ENCODE data around the gene LETM1. TPM values are rescaled to one million over a fixed set of nuclear protein-coding genes. Genes with fewer than 3 reads are reported as not detected.
A peak's percentile ranks its signal among the peaks of the same experiment; 100 is the strongest.

LETM1 gene
- total and polyA plus RNA-seq, 2 of the 13 experiments (the other 11 are each of a cell fraction or from before 2014, with no cell fraction given): 9.7 to 41.6 TPM

DNA sequence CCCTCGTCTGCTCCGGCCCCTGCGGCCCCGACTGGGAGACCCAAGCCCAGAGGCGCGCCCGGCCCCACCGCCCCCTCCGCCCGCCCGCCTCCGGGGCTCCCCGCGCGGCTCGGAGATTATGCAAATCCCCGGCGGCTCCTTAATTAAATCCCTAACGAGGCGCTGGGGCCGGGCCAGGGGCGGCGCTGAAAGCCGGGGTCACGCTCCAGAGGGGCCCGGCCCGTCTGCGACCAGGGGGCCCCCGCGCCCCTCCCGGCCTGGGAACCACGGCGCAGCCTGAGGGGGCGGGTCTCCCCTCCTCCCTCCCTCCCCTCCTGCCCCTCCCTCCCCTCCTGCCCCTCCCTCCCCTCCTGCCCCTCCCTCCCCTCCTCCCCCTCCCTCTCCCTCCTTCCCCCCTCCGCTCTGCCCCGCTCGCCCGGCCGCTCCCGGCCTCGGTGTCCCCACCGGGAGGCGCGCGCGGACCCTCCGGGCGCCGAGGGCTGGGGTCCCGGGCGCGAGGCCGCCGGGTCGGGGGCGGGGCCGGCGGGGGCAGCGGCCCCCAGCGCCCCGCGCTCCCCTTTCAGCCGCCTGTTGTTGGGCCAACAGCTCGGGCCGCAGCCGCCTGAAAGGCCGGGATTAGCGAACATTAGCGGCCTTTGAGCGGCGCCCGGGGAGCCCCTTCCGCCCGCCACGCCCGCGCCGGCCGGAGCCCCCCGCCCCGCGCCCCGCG, 88.7 kb downstream of the LETM1 start (continued):
- TF ChIP-seq TCF12 (IDR thresholded peaks at IDR 0.05) (no peak), TCF12 (CRISPR knock-in tag; IDR thresholded peaks at IDR 0.05) (peak; percentile 13; the same call in 1 of the 2 replicates), MED8 (CRISPR knock-in tag; IDR thresholded peaks at IDR 0.05; ENCODE audit: insufficient replicate concordance) (no peak), ZBTB38 (CRISPR knock-in tag; IDR thresholded peaks at IDR 0.05) (no peak), ZNF569 (CRISPR knock-in tag; IDR thresholded peaks at IDR 0.05; ENCODE audit: borderline replicate concordance) (no peak), ZNF816 (CRISPR knock-in tag; IDR thresholded peaks at IDR 0.05; ENCODE audit: borderline replicate concordance) (no peak), ZNF343 (CRISPR knock-in tag; IDR thresholded peaks at IDR 0.05) (no peak), KMT2A (CRISPR knock-in tag; IDR thresholded peaks at IDR 0.05) (no peak), EP300 (IDR thresholded peaks at IDR 0.05; ENCODE audit: low read depth in 2 of 2, low read length in 2 of 2) (peak in 1 of 2 experiments; percentile 18; a peak in 1 of 4 replicates), EP300 (CRISPR knock-in tag; IDR thresholded peaks at IDR 0.05; ENCODE audit: borderline replicate concordance) (no peak), ZNF615 (CRISPR knock-in tag; IDR thresholded peaks at IDR 0.05; ENCODE audit: borderline replicate concordance) (no peak), KDM2A (CRISPR knock-in tag; IDR thresholded peaks at IDR 0.05; ENCODE audit: borderline replicate concordance, low read depth) (peak; percentile 2; the same call in 1 of the 2 replicates), PAWR (CRISPR knock-in tag; IDR thresholded peaks at IDR 0.05; ENCODE audit: borderline replicate concordance) (no peak), YEATS4 (CRISPR knock-in tag; IDR thresholded peaks at IDR 0.05; ENCODE audit: borderline replicate concordance) (0 out of 2 replicates have a peak, but pooled peaks have one; percentile 3), NR2F2 (IDR thresholded peaks at IDR 0.05; ENCODE audit: borderline replicate concordance, low read depth) (no peak), ZNF703 (CRISPR knock-in tag; IDR thresholded peaks at IDR 0.05; ENCODE audit: borderline replicate concordance) (no peak), HNRNPK (IDR thresholded peaks at IDR 0.05; ENCODE audit: low read depth, low read length, poor library complexity, severe bottlenecking) (peak; percentile 99), ZNF577 (CRISPR knock-in tag; IDR thresholded peaks at IDR 0.05; ENCODE audit: borderline replicate concordance, low read depth) (no peak), HNF4A (CRISPR knock-in tag; IDR thresholded peaks at IDR 0.05) (no peak), RARA (CRISPR knock-in tag; IDR thresholded peaks at IDR 0.05) (0 out of 2 replicates have a peak, but pooled peaks have one; percentile 11), ZNF264 (CRISPR knock-in tag; IDR thresholded peaks at IDR 0.05) (no peak), SPEN (CRISPR knock-in tag; IDR thresholded peaks at IDR 0.05; ENCODE audit: low read depth) (no peak; the same call in 1 of the 2 replicates), ZSCAN22 (CRISPR knock-in tag; IDR thresholded peaks at IDR 0.05) (no peak)
- TF ChIP-seq, protein P1, sequence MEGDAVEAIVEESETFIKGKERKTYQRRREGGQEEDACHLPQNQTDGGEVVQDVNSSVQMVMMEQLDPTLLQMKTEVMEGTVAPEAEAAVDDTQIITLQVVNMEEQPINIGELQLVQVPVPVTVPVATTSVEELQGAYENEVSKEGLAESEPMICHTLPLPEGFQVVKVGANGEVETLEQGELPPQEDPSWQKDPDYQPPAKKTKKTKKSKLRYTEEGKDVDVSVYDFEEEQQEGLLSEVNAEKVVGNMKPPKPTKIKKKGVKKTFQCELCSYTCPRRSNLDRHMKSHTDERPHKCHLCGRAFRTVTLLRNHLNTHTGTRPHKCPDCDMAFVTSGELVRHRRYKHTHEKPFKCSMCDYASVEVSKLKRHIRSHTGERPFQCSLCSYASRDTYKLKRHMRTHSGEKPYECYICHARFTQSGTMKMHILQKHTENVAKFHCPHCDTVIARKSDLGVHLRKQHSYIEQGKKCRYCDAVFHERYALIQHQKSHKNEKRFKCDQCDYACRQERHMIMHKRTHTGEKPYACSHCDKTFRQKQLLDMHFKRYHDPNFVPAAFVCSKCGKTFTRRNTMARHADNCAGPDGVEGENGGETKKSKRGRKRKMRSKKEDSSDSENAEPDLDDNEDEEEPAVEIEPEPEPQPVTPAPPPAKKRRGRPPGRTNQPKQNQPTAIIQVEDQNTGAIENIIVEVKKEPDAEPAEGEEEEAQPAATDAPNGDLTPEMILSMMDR (CRISPR knock-in tag; IDR thresholded peaks at IDR 0.05): peak; percentile 33; the same call in 1 of the 2 replicates
- TF ChIP-seq, protein P2, sequence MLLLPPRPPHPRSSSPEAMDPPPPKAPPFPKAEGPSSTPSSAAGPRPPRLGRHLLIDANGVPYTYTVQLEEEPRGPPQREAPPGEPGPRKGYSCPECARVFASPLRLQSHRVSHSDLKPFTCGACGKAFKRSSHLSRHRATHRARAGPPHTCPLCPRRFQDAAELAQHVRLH (CRISPR knock-in tag; IDR thresholded peaks at IDR 0.05; ENCODE audit: borderline replicate concordance, low read depth): no peak
- TF ChIP-seq, protein P3, sequence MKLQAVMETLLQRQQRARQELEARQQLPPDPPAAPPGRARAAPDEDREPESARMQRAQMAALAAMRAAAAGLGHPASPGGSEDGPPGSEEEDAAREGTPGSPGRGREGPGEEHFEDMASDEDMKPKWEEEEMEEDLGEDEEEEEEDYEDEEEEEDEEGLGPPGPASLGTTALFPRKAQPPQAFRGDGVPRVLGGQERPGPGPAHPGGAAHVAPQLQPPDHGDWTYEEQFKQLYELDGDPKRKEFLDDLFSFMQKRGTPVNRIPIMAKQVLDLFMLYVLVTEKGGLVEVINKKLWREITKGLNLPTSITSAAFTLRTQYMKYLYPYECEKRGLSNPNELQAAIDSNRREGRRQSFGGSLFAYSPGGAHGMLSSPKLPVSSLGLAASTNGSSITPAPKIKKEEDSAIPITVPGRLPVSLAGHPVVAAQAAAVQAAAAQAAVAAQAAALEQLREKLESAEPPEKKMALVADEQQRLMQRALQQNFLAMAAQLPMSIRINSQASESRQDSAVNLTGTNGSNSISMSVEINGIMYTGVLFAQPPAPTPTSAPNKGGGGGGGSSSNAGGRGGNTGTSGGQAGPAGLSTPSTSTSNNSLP (IDR thresholded peaks at IDR 0.05; ENCODE audit: low read depth, low read length): no peak
- TF ChIP-seq, protein P4, sequence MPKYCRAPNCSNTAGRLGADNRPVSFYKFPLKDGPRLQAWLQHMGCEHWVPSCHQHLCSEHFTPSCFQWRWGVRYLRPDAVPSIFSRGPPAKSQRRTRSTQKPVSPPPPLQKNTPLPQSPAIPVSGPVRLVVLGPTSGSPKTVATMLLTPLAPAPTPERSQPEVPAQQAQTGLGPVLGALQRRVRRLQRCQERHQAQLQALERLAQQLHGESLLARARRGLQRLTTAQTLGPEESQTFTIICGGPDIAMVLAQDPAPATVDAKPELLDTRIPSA (CRISPR knock-in tag; IDR thresholded peaks at IDR 0.05; ENCODE audit: borderline replicate concordance): no peak
